Lower lobe of right lung (tissue), 2 donors: Measurements from ENCODE around the gene PHF24. TPM values are rescaled to one million over a fixed set of nuclear protein-coding genes. Genes with fewer than 3 reads are reported as not detected.
"Not testable (repeated sequence)": the region's sequence is repeated elsewhere in the genome, so short reads cannot be mapped to it uniquely, and the experiment has no call there.

ENCODE experiments used
- ATAC-seq, 2 donors: fragments of 200-7000 bp; cut with Tn5 transposase; one replicate each; pipeline ENCODE4 v1.9.1; 2020 to 2022; ENCODE audit warnings: mild to moderate bottlenecking in 2 of 2, moderate library complexity in 2 of 2
- DNase-seq: peaks from one replicate; pipeline ENCODE4 v3.0.0-alpha.2; 2020
- H3K27ac ChIP-seq: fragments of 200-600 bp; one replicate; pipeline ENCODE4 v1.8.0; 2022
- H3K27me3 ChIP-seq: fragments of 200-600 bp; one replicate; pipeline ENCODE4 v1.8.0; 2022; ENCODE audit warnings: low read depth
- H3K36me3 ChIP-seq: fragments of 200-600 bp; one replicate; pipeline ENCODE4 v1.8.0; 2022; ENCODE audit warnings: mild to moderate bottlenecking
- H3K4me1 ChIP-seq: fragments of 200-600 bp; one replicate; pipeline ENCODE4 v1.8.0; 2022
- H3K4me3 ChIP-seq: fragments of 200-600 bp; one replicate; pipeline ENCODE4 v1.8.0; 2022; ENCODE audit warnings: mild to moderate bottlenecking
- H3K9me3 ChIP-seq: fragments of 200-600 bp; one replicate; pipeline ENCODE4 v1.8.0; 2022
- intact Hi-C: fragments of 100-400 bp; cut with DNase I; formaldehyde crosslinking; loops from one replicate; pipeline ENCODE4 v1.11.0; 2022
- total RNA-seq: library from RNA; stranded (reverse); fragmentation: NEBNext Ultra II Directional; extraction: Animal tissue kit (Norgen Biotek cat#: 25700); gene quantifications from one replicate; pipeline ENCODE4 v1.2.1, GENCODE V29; 2021
- TF ChIP-seq, protein P1 (sequence below): fragments of 200-600 bp; IDR thresholded peaks from one replicate; pipeline ENCODE4 v1.8.0; 2022; ENCODE audit warnings: antibody characterized with exemption, mild to moderate bottlenecking
- donor health status: DM: no; HTN: yes; CAD: no; lungs with severe emphysema.

The PHF24 gene
- total RNA-seq, 1 donor from 2014 or later = 1.3 TPM

DNA sequence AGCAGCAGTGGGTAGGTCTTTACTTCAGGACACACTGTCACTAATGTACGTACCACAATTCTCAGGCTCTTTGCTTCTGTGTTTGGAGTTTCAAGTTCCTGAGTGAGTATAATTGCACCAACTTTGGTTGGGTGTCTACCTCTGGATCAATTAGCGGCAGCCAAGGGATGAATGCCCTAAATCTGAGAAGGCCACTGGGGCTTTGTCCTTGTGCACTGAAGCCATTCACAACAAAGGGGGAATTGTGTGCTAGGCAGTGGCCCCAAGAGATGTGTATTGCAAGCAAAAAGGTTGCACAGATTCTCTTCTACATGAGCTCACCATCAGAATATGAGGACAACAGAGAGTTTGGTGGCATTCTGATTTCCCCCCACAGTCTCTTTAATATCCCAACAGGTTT lies 3.9 kb upstream of the PHF24 start:
- intact Hi-C loops = no loop called here
- H3K27me3 ChIP-seq = peaks cover 20% of the 10 kb centered on the region

DNA sequence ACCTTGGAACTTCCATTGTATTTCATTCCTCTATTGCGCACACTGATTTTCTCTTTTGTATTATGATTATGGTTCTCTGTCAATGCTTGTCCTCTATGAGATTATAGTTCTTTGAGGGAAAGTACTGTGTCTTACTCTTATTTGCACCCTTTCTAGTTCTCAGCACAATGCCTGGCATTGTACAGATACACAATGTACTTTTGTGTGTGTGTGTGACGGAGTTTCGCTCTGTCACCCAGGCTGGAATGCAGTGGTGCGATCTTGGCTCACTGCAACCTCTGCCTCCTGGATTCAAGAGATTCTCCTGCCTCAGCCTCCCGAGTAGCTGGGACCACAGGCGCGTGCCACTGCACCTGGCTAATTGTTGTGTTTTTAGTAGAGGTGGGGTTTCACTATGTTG lies 2.0 kb upstream of the PHF24 start:
- H3K4me3 ChIP-seq, ATAC-seq, H3K36me3 ChIP-seq, DNase-seq, H3K4me1 ChIP-seq, intact Hi-C loops, H3K27ac ChIP-seq, H3K9me3 ChIP-seq: not testable (repeated sequence)
- H3K27me3 ChIP-seq = peaks cover 20% of the 10 kb centered on the region

More for the DNA sequence above, 3.9 kb upstream of the PHF24 start:
- DNase-seq = no peak
- H3K4me1 ChIP-seq = peaks cover 4% of the 10 kb centered on the region
- TF ChIP-seq, protein P1, sequence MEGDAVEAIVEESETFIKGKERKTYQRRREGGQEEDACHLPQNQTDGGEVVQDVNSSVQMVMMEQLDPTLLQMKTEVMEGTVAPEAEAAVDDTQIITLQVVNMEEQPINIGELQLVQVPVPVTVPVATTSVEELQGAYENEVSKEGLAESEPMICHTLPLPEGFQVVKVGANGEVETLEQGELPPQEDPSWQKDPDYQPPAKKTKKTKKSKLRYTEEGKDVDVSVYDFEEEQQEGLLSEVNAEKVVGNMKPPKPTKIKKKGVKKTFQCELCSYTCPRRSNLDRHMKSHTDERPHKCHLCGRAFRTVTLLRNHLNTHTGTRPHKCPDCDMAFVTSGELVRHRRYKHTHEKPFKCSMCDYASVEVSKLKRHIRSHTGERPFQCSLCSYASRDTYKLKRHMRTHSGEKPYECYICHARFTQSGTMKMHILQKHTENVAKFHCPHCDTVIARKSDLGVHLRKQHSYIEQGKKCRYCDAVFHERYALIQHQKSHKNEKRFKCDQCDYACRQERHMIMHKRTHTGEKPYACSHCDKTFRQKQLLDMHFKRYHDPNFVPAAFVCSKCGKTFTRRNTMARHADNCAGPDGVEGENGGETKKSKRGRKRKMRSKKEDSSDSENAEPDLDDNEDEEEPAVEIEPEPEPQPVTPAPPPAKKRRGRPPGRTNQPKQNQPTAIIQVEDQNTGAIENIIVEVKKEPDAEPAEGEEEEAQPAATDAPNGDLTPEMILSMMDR = no peak
- no peaks in the 10 kb centered on the region for H3K36me3 ChIP-seq
- no peak overlapping the region for H3K4me3 ChIP-seq
- H3K9me3 ChIP-seq = no peaks in the 10 kb centered on the region
- ATAC-seq = no peak
- no peak overlapping the region for H3K27ac ChIP-seq

DNA sequence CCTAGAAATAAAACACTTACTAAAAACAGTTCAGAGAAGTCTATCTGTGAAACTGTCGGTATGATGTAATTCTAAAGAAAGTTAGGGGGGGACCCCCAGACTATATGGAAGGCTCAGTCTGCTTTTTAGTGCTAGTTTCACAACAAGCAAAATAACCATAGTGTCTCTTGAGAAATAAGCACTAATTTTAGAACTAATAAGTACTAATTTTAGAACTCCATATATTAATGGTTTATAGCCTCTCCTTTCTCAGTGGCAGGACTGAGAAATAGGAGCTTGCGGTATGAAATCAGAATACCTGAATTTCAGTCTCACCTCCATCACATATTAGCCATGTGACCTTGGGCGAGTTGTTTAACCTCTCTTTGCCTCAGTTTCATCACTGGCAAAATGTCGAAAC lies 1.4 kb upstream of the PHF24 start:
- H3K27me3 ChIP-seq = peaks cover 20% of the 10 kb centered on the region
- DNase-seq = no peak
- H3K4me1 ChIP-seq = peaks cover 4% of the 10 kb centered on the region
- intact Hi-C loops = no loop called here
- H3K36me3 ChIP-seq = no peaks in the 10 kb centered on the region
- no peak overlapping the region for H3K27ac ChIP-seq
- no peak overlapping the region for H3K4me3 ChIP-seq
- no peak for ATAC-seq
- TF ChIP-seq, protein P1 = no peak
- no peaks in the 10 kb centered on the region for H3K9me3 ChIP-seq

DNA sequence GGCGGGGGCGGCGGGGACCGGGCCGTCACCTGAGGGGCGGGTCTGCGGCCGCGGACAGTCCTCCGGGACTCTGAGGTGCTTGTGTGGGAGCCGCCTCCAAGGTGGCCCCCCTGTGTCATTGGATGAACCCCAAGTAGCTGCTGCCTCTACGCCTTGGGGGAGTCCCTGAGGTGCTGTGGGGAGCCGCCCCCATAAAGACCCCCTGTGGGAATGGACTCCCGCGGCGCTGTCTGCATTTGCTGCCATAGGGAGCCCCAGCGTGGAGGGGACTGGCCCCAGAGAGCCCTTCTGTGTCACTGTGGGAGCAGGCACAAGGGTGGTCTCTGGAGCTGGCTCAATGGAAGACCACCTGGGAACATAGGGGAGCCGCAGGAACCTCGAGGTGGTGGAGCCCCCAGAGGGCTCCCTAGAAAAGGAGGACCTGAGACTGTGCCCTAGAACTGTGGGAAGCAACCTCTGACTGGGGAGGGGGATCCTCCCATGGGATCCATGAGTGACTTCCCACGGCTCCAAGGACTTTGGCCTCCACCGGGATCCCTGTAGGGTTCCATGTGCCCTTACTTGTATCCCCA lies 412 bp downstream of the PHF24 start:
- H3K4me1 ChIP-seq = peaks cover 4% of the 10 kb centered on the region
- ATAC-seq (peak in 1 of 2 donors; percentile 17), DNase-seq (no peak)
- no peaks in the 10 kb centered on the region for H3K9me3 ChIP-seq
- no peaks in the 10 kb centered on the region for H3K36me3 ChIP-seq
- TF ChIP-seq, protein P1 = no peak
- no peak overlapping the region for H3K27ac ChIP-seq
- H3K4me3 ChIP-seq = peak overlapping the region; percentile 43
- intact Hi-C loops = no loop called here
- peaks cover 35% of the 10 kb centered on the region for H3K27me3 ChIP-seq

DNA sequence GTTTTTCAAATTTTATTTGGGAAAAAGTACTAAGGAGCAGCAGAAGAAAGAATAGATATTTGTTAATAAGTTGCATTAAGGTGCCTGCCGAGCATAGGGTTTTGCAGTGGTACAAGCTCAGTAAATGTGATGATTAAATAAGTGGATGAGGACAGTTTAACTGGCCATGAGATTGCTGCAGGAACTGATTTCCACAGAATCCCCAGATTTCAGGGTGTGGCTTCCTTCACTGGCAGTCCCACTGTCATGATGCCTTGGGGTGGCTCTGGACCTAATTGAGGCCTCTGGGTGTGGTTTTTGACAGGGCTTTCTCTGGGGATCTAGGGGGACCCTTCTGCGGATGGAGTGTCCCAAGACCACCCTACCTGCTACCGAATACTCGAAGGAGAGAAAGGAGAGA lies 1.4 kb downstream of the PHF24 start:
- H3K9me3 ChIP-seq = no peaks in the 10 kb centered on the region
- H3K27me3 ChIP-seq = peaks cover 35% of the 10 kb centered on the region
- H3K4me3 ChIP-seq = no peak overlapping the region
- peaks cover 4% of the 10 kb centered on the region for H3K4me1 ChIP-seq
- no peak for DNase-seq
- no peak overlapping the region for H3K27ac ChIP-seq
- intact Hi-C loops = no loop called here
- ATAC-seq = no peak
- TF ChIP-seq, protein P1 = no peak
- H3K36me3 ChIP-seq = no peaks in the 10 kb centered on the region

DNA sequence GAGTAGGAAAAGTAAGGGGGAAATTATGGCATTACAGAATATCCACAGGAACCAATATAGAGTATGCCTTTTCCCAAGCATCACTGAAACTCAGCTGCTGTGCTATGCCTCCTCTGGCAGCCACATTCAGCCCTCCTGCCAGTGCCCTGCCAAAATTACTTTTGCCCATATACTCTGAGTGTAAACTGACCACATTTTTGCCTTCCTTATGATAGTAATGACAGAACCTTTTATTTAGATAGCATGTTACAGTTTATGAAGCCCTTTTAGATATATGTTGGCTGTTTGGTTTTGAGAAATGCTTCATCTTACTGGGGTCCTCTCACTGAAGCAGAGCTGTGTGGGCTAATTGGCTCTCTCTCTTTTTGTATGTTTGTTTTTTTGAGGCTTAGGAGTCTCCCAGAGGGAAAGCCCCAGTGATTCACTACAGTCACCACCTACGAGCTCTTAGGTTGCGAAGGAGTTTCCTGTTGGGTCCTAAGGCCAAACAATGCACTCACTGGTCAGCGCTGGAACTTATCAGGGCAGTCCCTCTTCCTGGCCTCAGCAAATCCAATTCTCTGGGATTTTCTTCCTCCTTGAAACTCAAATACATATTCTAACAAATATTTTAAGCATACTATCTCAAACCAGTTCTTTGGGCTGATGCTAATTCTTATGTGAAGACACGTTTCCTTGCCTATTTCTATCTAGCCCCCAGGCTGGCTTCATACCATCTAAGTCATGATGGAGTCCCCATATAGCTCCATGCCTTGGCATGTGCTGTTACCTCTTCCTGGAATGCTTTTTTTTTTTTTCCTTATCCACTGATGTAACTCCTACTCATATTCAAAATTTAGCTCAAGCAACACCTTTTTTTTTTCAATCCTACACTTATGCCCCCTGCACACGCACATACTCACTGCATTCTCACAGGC lies 3.7 kb downstream of the PHF24 start:
- DNase-seq (no peak), ATAC-seq (peak; percentile 58 to 73)

More for the DNA sequence above, 3.7 kb downstream of the PHF24 start:
- Histone ChIP-seq H3K4me1 (peaks cover 4% of the 10 kb centered on the region), H3K4me3 (no peak overlapping the region), H3K36me3 (no peaks in the 10 kb centered on the region), H3K9me3 (no peaks in the 10 kb centered on the region), H3K27me3 (peaks cover 42% of the 10 kb centered on the region), H3K27ac (no peak overlapping the region)
- TF ChIP-seq, protein P1 = no peak
- intact Hi-C loops = no loop called here
